Esophagus mucosa (tissue), 1 donor: Measurements from ENCODE around the gene SMIM38. TPM values are rescaled to one million over a fixed set of nuclear protein-coding genes. Genes with fewer than 3 reads are reported as not detected.

ENCODE experiments used
- ATAC-seq: fragments of 200-7000 bp; cut with Tn5 transposase; one replicate; pipeline ENCODE4 v1.9.1; 2020
- total RNA-seq: library from RNA; stranded (reverse); gene quantifications from one replicate; pipeline ENCODE4 v1.2.4, GENCODE V29; 2023
- donor health status: DM: yes; HTN: yes; CAD: no.

SMIM38 gene
- total RNA-seq, 1 donor from 2014 or later, result 0.16 TPM

DNA sequence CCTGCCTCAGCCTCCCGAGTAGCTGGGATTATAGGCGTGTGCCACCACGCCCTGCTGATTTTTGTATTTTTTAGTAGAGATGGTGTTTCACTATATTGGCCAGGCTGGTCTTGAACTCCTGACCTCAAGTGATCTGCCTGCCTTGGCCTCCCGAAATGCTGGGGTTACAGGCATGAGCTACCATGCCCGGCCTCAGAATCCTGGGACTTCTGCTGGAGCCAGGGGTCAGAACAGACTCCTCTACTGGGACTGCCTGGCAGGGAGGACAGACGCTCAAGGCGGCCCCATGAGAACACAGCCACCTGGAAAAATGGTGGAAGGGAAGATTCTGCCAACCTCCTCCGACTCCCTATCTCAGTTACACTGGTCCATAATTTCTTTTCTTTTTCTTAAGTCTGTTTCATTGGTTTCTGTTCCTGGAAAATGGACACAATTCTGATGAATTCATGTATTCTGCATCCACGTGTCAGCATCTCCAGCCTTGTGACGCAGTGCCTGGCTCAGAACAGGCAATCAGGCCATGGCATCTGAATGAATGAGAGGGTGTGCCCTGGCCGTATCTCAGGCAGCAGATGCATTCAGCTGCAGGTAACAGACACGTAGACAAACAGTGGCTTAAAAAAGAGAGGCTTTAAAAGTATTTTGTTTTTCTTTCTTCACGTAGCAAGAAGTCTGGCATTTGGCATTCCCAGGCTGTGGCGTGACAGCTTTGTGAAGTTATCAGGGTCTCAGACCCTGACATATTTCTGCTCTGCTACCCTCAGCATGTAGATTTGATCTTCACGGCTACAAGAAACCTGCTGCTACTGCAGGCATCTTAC is 4.8 kb downstream of the SMIM38 start:
- ATAC-seq, result no peak

DNA sequence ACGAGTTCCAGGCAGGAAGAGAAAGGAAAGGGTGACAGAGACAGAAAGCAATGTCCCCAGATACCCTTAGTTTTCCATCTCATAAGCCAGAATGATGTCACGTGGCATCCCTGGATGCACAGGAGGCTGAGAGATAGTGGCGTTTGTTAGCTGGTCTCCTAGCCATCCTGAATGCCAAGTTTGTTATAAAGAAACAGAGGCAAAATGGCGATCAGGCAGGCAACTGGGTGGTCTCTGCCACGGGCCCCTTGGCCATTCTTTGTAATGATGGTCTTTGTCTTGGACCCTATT is 5.3 kb downstream of the SMIM38 start:
- ATAC-seq, result no peak

- ATAC-seq, result no peak
These were observed 6.8 kb downstream of the SMIM38 start for GRCh38 chr11:69162505-69162904.

DNA sequence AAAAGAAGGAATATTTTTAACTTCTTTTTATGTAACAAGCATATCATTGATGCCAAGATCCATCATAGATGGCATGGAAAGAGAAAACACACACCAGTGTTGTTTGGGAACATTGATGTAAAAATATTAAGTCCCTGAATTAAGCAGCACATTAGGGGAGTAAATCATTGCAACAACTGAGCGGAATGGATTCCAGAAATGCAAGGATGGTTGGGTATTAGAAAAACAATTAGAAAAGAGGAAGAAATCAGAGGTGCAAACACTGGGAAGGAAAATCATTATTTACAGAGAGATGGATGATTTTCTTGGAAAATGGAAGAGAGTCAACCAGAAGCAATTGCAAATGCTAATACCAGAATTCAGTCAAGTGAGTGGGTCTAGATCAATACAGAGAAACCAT is 8.1 kb downstream of the SMIM38 start:
- ATAC-seq, result no peak

- no peak for ATAC-seq
These were observed 9.1 kb downstream of the SMIM38 start for GRCh38 chr11:69164824-69165223.

- ATAC-seq, result no peak
These were observed 10.0 kb downstream of the SMIM38 start for GRCh38 chr11:69165775-69166174.

DNA sequence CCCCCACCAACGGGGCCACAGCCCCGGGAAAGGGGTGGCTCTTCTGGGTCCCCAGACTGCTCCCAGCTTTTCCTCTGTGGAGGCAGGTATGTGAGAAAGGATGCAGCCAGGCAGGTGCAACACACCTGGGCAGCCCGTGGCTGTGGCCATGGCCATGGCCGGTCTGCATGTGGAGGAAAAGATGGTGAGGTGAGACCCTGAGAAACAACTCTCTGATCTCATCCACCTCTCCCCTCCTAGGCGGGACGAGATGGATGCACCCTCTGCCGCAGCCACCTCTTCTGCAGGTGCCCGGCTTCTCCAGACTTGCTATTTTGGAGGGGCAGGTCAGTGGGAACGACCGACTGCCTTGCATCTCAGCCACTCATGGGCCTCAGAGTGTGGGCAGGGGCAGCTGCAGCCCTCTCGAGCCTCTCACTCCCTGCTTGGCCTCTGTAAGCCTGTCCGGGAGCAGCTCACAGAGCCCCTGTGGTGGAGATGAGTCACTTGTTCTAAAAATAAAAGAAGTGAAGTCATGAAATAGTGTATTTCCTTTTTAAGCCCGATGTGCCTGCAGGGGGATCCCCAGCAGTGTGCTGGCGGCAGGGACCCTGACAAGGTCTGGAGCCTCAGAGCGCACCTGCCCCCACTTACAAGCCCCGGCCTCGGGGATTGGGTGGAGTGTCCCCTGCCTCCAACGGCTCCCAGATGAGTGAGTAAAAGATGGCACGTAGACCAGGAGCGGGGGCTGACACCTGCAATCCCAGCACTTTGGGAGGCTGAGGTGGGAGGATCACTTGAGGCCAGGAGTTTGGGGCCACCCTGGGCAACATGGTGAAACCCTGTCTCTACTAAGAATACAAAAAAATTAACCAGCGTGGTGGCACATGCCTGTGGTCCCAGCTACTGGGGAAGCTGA is 10.7 kb downstream of the SMIM38 start:
- peak; percentile 70 for ATAC-seq

DNA sequence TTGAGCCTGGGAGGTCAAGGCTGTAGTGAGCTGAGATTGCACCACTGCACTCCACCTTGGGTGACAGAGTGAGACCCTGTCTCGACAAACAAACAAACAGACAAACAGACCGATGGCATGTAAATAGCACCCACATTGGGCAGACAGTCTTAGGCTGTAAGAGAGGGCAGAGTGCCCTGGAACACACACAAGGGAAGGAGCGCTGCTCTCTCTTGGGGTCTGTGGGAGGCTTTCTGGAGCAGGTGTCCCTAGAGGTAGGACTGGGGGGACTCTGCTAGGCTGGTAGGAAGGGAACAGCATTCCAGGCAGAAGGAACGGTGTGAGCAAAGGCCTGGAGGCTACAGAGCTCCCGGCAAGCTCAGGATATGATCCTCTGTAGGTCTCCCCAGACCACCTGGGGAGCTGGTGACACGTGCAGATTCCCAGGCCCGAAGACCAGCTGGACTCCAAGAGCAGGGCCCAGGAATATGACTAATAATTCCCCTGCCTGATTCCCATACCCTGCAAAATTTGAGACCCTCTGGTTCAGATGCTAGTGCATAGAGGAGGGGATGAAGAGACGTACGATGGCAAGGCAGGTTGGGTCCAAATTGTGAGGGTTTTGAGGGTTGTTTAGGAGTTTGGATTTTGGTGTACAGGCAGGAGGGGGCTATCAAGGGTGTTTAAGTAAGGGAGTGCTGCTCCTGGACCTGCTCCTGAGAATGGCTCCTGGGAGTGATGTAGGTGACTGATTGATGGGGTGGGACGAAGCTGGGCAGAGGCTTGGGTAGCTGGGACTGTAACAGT is 11.6 kb downstream of the SMIM38 start:
- ATAC-seq, result no peak

DNA sequence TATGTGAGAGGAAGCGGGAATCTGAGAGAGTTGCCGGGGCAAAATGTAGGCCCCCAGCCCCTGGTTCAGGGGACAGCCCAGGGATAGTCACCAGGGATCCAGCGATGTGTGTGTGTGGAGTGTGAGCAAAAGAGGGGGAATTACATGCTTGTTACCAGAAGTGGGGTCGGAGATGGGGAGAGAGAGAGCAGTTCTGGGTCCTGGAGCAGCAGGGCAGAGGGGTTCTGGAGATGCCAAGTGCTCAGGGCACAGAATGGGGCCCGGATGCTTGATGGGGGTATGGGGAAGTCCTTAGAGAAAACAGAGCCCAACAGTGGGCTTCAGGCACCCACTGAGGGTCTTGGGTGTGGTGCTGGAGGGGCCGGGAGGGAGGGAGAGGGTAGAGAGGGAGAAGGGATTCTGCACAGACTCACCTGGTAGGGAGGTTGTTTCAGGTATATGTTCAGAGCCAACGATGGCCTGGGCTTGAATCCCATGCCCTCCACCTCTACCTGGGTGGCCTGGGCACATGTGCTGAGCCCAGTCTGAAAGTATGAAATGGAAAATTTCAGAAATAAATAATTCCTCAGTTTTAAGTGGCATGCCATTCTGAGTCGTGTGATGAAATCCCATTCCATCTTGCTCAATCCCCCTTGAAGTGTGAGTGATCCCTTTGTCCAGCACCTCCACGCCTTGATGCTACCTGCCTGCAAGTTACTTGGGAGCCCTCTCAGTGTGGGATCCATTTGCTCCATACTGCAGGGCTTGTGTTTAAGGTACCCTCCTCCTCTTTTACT is 12.4 kb downstream of the SMIM38 start:
- no peak for ATAC-seq

DNA sequence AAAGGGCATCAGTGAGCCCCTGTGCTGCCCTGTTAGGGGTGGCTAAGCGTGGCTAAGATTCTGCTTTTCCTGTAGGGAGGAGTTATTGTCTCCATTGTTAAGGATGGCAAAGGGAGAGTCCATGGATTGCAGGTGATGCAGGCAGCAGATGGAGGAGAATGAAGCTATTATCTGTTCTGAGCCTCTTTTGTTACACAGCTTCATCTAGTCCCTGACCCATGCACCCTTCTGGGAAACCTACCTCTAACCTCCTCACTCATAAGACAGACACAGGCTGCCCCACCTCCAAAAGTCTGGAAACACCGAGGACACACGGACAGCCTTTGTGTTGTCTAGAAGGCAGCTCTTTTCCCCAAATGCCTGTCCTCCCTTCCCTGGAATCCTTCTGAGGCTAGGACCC is 13.7 kb downstream of the SMIM38 start:
- no peak for ATAC-seq

DNA sequence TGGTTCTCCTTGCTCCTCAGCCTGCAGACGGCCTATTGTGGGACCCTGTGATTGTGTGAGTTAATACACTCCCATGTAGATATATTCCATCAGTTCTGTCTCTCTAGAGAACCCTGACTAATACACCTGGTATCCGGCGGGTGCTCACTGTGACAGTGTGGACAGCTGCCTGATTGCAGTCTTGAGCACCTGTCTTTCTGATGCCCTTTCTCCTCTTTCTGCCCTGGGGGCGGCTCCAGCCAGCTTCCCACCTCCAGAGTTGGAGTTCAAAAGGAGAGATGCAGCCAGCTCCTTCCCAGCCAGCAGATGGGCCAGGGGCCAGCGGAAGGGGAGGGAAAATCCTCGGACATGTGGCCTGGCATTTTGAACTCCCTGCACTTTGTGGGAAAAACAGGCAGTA is 15.0 kb downstream of the SMIM38 start:
- no peak for ATAC-seq

DNA sequence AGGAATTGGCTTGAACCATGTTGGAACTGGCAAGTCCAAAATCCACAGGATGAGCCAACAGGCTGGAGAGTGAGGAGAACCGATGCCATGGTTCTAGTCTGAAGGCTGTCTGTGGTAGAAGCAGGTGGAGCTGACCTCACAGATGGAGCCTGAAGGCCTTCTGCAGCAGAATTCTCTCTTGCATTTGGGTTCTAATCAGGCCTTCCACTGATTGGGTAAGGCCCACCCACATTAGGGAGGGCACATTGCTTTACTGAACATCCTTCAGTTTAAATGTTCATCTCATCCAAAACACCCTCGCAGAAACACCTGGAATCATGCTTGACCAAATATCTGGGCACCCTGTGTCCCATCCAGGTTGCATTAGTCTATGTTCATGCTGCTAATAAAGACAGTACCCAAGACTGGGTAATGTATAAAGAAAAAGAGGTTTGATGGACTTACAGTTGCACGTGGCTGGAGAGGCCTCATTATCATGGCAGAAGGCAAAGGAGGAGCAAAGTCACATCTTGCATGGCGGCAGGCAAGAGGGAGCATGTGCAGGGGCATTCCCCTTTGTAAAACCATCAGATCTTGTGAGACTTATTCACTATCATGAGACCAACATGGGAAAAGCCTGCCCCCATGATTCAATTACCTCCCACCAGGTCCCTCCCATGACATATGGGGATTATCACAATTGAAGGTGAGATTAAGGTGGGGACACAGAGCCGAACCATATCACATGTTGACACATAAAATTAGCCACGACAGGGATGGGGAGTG is 15.9 kb downstream of the SMIM38 start:
- no peak for ATAC-seq

DNA sequence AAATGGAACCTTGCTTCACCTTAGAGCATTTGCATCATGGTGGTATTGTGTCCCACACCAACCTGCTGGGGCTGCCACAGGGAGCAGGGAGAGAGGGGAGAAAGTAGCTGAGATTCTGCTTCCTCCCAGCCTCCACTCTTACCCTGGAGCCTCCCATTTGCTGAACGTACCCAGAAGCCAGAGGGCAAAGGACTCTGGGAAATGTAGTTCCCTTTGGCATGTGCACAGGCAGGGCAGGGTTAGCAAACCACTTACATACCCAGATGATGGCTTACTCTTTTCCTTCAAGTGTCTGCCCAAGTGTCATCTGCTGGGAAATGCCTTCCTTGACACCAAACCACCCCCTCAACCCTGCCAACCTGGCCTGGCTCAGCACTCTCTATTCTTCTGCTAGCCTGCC is 16.9 kb downstream of the SMIM38 start:
- ATAC-seq, result no peak

- ATAC-seq, result no peak
These were observed 17.6 kb downstream of the SMIM38 start for GRCh38 chr11:69173331-69173730.

DNA sequence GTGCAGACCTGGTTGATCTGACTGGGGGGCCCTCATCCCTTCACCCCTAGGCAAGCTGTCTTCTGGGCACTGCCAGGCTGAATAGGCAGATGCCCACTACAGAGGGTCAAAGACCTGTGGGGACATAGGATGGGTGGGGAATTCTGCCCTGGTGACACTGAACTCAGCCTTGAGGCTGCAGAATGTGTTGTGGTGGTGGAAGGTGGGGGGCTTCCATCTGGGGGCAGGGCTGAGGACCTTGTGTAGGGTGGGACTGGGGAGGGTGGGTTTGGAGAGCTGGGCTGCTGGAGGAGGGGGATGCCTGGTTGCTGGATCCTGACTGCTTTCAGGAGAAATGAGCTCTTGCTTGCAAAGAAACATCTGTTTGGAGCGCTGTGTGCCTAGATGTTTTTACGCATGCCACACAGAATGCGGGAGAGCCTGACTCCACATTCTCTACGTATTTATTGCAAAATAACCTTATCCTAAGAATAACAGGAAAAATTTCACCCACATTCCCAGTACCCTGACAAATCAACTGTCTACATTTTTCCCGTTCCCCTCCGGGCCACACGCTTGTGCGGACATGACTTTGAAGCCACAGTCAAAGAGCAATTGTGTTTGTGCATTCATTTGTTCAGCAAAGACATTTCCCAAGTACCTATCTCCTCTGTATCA is 18.3 kb downstream of the SMIM38 start:
- peak; percentile 35 for ATAC-seq

GRCh38 chr11:69174841-69175240 is 19.1 kb downstream of the SMIM38 start:
- peak; percentile 22 for ATAC-seq

GRCh38 chr11:69178819-69179482 is 23.2 kb downstream of the SMIM38 start:
- ATAC-seq, result no peak

- no peak for ATAC-seq
These were observed 24.5 kb downstream of the SMIM38 start for GRCh38 chr11:69180226-69180625.

GRCh38 chr11:69180726-69181125 is 25.0 kb downstream of the SMIM38 start:
- no peak for ATAC-seq

- ATAC-seq, result no peak
These were observed 27.9 kb downstream of the SMIM38 start for GRCh38 chr11:69183613-69184012.
